ENCODE measurements around the gene OR1N1.
"Not testable (repeated sequence)": the region's sequence is repeated elsewhere in the genome, so short reads cannot be mapped to it uniquely, and the experiment has no call there.

The OR1N1 gene, protein sequence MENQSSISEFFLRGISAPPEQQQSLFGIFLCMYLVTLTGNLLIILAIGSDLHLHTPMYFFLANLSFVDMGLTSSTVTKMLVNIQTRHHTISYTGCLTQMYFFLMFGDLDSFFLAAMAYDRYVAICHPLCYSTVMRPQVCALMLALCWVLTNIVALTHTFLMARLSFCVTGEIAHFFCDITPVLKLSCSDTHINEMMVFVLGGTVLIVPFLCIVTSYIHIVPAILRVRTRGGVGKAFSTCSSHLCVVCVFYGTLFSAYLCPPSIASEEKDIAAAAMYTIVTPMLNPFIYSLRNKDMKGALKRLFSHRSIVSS

DNA sequence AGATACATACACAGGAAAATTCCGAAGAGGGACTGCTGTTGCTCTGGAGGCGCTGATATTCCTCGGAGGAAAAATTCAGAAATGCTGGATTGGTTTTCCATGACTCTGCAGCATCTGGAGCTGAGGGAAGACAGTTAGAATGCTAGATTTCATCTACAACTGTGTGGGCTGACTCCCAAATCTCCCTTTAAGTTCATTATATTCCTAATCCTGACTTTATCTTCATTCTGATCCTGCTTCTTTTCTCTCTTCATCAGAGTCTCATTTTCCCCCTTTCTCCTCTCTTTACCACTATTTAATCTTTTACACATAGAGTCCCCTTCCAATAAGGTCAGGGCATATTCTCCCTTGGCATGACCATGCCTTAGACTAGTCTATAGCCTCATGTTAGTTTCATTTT is at the start of gene OR1N1:
OR1N1 (minus strand) TSS at position 101 of the 400 bp plus-strand sequence; CDS start at position 101, 0 bp downstream.
- DNase-seq, result no peak

DNA sequence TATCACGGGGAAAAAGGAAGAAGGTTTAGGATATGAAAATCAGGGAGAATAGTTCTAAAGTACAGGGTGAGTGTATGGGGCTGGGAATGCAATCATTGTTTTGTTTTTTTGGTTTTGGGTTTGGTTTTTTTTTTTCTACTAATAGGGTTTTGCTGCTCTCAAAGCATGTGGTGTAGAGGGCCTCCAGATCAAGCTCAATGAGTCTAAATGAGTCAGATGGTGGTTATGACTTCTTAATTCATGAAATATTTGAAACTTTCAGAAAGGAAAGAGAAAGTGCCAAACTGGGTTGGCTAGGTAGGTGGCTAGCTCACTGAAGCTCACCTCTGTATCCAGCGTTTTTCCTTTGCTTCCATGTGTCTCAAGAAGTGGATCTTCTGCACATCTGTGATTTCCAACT is 45.4 kb upstream of the OR1N1 start:
- no peak for DNase-seq

DNA sequence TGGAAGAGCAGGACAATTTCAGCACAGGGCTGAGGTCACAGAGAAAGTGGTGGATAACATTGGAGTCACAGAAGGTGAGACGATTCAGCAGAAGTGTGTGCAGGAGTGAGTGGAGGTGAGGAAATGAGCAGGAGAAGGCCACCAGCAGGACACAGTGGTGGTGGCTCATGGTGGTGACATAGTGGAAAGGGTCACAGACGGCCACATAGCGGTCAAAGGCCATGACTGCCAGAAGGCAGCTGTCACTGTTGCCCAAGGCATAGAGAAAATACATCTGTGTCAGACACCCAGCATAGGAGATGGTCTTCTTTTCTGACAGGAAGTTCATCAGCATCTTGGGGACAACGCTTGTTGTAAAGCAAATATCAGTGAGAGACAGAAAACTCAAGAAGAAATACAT is 40.8 kb upstream of the OR1N1 start:
- no peak for DNase-seq

DNA sequence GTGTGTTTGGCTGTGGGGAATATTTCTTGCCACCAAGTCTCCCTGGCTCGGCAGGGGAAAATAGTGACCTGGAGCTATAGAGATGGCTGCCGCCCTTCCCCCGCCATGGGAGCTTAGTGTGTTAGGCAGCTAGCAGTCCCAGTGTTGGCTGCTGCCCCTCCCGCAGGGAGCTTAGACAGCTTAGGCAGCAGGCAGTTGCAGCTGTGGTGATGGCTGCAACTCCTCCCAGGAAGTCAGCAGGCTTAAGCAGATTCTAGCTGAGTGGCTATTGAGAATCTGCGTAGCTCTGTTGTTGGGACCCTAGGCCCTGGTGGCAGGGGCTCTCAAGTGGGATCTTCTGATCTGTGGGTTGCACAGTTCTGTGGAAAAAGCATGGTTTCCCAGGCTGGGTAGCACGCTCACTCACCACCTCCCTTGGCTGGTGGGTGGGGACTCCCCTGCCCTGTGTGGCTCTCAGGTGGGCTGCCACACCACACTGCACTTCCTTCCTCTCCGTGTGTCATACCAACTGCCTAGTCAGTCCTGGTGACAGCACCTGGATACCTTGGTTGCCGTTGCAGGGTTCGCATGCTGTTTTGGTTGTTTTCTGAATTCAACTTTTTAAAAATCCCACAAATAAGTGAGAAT is 35.2 kb upstream of the OR1N1 start:
- peak; percentile 4 for DNase-seq

DNA sequence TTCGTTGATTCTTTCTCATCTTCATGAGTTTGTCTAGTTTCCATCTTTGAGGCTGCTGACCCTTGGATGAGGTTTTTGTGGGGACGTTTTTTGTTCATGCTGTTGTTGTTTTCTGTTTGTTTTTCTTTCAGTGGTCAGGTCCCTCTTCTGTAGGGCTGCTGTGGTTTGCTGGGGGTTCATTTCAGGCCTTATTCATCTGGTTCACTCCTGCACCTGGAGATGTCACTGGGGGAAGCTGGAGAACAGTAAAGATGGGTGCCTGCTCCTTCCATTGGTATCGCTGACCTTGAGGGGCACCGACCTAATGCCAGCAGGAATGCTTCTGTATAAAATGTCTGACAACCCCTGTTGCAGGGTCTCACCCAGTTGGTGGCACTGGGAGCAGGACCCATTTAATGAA is 34.4 kb upstream of the OR1N1 start:
- DNase-seq, result no peak

DNA sequence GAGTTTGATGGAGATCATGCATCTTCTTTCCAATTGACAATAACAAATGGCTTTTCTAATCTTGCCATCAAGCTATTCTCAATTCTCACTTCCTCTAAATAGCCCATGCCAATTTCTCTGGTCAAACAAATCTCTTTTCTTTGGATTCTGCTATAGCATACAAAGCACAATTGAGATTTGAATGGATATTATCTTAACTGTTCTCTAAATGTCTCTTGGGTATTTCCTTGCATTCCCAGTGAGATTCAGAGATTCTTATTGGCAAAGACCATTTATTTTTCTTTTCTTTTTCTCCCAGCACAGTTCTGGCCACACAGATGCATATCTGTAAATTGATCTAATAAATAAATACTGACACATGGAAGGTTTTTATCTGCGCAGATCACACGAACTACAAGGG is 25.7 kb upstream of the OR1N1 start, which contains the start of gene OR1N2:
OR1N2 (plus strand) TSS at position 301 of the 400 bp plus-strand sequence. CDS start 100 bp downstream, outside the sequence.
- no peak for DNase-seq

DNA sequence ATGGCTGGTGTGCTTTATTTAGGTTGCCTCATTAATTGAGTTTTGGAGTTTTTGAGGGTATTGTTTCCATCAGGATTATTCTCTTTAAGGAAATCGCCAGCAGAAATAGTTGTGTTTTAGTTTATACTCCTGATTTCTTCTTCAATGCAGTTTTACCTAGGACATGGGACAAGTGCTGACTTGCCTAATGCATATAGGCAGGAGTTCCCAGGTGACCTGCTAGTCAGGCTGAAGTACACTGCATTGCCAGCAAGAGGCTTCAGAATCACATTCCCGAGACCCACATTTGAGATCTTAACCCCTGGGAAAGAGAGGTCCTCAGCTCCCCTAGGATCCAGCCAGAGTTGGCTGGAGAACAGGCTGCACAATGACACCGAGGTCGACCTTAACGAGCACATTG is 24.3 kb upstream of the OR1N1 start:
- DNase-seq, result no peak

DNA sequence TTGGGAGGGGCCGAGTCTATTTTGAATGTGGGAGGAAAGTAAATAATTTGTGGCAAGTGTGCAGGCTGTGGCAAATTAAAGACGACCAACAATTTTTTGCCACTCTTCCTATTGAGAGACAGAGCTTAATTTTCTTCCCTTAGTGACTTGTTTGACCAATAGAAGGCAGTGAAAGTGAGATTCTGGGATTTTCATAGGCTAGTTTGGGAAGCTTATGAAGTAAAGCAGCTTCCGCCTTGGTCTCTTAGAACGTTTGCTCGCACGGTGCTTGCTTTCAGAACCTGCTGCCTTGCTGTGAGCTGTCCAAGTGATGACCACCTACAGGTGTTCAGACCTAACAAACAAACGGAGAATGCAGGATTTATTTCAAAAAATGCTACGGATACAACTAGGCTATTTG is 19.1 kb upstream of the OR1N1 start:
- no peak for DNase-seq

DNA sequence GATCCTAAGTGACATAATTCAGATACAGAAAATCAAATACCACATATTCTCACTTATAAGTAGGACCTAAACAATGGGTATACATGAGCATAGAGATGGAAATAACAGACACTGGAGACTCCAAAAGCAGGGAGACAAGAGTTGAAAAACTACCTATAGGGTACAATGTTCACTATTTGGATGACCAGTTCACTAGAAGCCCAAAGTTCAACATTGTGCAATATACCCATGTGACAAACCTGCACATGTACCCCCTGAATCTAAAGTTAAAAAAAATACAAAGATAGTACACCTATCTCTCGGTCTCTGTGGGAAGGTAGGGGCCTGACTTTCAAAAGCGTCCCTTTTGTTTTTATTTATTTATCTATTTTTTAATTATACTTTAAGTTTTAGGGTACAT is 11.7 kb upstream of the OR1N1 start:
- no peak for DNase-seq

DNA sequence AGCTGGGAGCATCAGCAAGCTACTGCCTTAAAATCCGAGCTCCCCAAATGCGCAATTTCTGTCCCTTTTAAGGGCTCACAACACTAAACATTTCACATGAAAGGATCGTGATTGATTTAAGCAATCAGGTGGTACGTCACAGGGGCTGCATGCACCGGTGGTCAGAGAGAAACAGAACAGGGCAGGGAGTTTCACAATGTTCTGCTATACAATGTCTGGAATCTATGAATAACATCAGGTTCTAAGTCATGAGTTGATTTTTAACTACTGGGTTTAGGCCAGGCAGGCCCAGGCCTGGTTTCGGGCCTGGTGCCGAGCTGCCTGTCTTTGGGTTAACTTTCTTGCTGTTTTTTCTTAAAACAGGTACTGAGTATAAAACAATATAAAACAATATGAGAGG is 10.0 kb upstream of the OR1N1 start:
- DNase-seq, result not testable (repeated sequence)

DNA sequence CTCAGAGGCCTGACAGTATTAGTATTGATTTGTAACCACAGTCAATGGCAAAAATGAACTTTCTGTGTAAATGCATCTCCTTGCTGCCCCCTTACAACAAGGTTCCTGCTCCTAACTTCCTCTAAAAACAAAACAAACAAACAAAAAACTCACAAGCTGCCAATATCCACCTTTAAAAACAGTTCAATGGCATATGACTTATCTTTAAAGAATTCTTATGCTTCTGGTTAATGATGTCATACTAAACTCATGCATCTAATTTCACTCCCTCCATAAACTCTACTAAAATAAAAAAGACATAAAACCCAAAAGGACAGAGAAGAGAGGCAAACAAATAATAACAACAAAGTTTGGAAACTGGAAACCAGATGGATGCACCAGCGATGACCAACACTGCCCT is 9.0 kb upstream of the OR1N1 start:
- DNase-seq, result no peak

DNA sequence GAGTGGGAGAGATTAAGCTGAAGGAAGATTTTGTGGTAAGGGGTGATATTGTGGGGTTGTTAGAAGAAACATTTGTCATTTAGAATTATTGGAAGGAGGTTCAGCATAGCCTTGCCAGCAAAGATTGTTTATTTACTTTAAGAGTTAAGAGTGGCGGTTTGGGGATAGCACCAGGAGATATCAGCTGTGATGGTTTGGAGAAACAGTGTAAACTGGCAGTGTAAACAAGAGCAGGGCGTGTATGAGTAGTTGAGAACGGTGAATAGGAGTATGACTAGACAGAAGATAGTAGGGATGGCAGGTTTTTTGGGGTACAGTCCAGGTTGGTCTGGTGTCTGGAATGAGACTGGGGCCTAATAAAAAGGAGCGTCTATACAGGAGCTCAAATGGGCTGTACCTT is 4.1 kb upstream of the OR1N1 start:
- not testable (repeated sequence) for DNase-seq

DNA sequence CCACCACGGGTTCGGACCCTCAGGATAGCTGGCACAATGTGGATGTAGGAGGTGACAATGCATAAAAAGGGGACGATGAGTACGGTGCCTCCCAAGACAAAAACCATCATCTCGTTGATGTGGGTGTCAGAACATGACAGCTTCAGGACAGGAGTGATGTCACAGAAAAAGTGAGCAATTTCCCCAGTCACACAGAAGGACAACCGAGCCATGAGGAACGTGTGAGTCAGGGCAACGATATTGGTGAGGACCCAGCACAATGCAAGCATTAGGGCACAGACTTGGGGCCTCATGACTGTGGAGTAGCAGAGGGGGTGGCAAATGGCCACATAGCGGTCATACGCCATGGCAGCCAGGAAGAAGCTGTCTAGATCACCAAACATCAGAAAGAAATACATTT is 491 bp downstream of the OR1N1 start:
- no peak for DNase-seq

DNA sequence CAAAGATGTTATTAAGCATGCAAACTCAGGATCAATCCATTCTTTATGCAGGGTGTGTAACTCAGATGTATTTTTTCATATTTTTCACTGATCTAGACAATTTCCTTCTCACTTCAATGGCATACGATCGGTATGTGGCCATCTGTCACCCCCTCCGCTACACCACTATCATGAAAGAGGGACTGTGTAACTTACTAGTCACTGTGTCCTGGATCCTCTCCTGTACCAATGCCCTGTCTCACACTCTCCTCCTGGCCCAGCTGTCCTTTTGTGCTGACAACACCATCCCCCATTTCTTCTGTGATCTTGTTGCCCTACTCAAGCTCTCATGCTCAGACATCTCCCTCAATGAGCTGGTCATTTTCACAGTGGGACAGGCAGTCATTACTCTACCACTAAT is 7.7 kb downstream of the OR1N1 start:
- DNase-seq, result no peak

DNA sequence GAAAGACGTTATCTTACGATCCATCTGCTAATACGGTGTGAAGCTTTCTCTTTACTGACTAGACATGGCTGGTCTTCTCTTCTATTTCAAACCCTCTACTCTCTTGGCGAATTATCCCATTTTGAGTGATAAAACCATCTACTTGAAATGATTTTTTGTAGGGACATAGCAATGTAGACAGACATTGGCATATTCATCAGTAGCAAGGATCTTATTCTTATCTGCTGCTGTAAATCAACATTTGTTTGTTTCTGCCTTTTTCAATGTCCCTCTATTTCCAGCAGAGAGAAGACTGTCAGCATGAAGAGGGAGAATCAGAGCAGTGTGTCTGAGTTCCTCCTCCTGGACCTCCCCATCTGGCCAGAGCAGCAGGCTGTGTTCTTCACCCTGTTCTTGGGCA is 8.3 kb downstream of the OR1N1 start, which contains the start of gene OR1J4:
OR1J4 (plus strand) TSS at position 301 of the 400 bp plus-strand sequence; CDS start at position 301, 0 bp downstream.
- DNase-seq, result no peak

DNA sequence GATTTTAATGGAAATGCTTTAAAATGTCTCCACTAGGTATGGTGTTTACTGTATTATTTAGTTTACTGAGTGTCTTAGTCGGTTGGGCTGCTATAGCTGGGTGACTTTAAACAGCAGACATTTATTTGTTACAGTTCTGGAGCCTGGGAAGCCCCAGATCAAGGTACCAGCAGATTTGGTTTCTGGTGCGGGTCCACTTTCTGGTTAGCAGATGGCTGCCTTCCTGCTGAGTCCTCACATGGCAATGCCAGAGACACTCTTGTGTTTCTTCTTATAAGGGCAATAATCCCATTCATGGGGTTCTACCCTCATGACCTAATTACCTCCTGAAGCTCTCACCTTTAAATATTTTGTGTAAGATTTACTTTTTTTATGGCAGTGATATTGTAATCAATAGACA is 8.9 kb downstream of the OR1N1 start:
- no peak for DNase-seq

DNA sequence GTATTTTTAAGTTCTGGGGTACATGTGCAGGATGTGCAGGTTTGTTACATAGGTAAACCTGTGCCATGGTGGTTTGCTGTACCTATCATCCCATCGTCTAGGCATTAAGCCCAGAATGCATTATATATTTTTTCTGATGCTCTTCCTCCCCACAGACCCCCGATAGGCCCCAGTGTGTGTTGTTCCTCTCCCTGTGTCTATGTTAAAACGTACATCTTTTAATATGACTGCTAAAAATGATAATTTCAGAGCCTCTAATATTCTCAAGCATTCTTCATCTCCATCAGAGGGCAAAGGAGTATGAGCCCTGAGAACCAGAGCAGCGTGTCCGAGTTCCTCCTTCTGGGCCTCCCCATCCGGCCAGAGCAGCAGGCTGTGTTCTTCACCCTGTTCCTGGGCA is 16.6 kb downstream of the OR1N1 start, which contains the start of gene OR1J2:
OR1J2 (plus strand) TSS at position 301 of the 400 bp plus-strand sequence; CDS start at position 301, 0 bp downstream.
- DNase-seq, result no peak

DNA sequence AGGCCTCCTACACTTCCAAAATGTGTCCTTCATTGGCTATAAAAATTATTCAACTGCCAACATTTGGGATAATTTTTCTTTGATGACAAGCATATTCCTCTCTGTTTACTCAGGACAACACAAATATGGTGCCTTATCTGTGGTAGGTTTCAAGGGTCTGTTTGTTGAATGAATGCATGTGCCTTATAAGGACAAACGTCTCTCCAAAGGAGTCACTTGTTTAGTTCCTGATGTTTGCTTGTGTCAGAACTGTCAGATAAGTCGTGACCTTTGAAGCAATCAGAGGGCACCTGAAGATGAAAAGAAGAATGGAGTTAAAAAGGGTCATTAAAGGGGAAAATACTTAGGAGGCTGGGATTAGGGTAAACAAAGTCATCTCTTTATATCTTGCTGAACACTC is 20.1 kb downstream of the OR1N1 start:
- DNase-seq, result no peak

DNA sequence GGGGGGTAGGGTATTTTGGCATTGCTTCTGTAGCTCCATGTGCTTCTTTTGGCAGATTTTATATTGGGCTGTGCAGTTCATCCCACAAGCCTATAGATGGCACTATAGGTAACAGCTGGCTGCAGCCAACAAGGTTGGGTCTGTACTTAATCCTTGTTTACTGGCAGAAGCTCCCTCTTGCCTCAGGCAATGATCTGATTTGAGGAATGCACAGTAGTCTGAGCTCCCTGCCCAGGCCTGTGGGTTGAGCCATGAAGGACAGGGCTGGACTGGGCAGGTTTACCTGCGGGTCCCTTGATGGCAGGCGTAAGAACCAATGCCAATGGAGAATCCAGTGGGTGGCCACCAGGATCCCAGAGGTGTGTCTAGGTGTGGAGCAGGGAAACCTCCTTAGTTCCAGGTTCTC is 28.2 kb downstream of the OR1N1 start:
- DNase-seq, result peak; percentile 50

DNA sequence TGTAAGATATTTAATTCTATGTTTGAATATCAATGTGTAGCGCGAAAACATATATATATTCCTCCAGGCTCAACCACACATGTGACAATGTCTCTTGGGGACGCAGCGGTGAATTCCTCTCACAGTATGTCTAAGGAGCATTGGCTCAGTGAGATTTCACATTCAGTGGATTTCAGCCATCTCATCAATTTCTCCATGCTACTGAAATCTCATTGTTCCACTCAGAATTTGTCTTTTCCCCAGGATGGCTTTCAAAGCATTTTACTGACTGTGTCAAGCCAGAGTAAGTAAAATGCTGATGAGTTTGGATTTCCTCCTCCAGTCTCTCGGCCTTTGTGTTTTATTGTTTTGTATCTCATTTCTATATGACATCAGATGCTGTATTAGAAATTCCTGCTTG is 48.0 kb downstream of the OR1N1 start:
- no peak for DNase-seq

DNA sequence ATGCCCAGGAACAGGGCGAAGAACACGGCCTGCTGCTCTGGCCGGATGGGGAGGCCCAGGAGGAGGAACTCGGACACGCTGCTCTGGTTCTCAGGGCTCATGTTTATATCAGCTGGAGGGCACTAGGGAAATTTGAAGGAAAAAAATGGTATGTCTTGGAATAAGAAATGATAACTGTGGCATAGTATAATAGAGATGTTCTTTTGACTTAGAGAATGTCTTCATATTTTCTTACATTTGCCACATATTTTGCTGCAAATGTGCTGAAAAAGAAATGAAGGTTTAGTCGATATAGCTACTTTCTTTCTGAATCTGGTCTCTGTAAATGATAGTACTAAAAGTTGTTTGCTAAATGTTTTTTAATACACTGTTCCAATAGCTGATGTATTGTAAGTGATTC is 49.3 kb downstream of the OR1N1 start, which contains the start of gene OR1J1:
OR1J1 (minus strand) TSS at position 101 of the 400 bp plus-strand sequence; CDS start at position 101, 0 bp downstream.
- DNase-seq, result no peak

DNA sequence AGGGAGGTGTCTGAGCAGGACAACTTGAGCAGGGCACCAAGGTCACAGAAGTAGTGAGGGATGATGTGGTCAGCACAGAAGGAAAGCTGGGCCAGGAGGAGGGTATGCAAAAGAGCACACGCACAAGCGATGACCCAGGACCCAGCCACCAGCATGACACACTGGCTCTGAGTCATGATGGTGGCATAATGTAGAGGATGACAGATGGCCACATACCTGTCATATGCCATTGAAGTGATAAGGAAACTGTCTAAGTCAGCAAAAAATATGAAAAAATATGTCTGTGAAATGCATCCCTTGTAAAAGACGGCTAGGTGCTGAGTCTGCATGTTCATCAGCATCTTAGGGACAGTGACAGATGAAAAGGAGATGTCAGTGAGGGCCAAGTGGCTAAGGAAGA is 49.7 kb downstream of the OR1N1 start:
- DNase-seq, result no peak
